Mucosa of rectum (tissue), 2 donors: ENCODE results near the gene AIFM1.
A peak's percentile ranks its signal among the peaks of the same experiment; 100 is the strongest.
"Not testable (repeated sequence)": the region's sequence is repeated elsewhere in the genome, so short reads cannot be mapped to it uniquely, and the experiment has no call there.

ENCODE experiments used
- H3K27ac ChIP-seq, 2 donors: one replicate each; pipeline ENCODE4 v1.7.0; 2013; ENCODE audit warnings: inconsistent platforms in 2 of 2, low read depth in 2 of 2, low read length in 2 of 2
- H3K27me3 ChIP-seq, 2 donors: one replicate each; pipeline ENCODE4 v1.7.0; 2013; ENCODE audit warnings: low read length in 2 of 2; ENCODE audit not compliant: control insufficient read depth in 2 of 2, insufficient read depth in 2 of 2
- H3K36me3 ChIP-seq, 2 donors: one replicate each; pipeline ENCODE4 v1.7.0; 2013; ENCODE audit warnings: low read length in 2 of 2; ENCODE audit not compliant: control insufficient read depth in 2 of 2, insufficient read depth in 2 of 2
- H3K4me1 ChIP-seq, 2 donors: one replicate each; pipeline ENCODE4 v1.7.0; 2013; ENCODE audit warnings: low read length in 2 of 2, mild to moderate bottlenecking in 1 of 2; ENCODE audit not compliant: control insufficient read depth in 2 of 2, insufficient read depth in 2 of 2
- H3K4me3 ChIP-seq, 2 donors: one replicate each; pipeline ENCODE4 v1.7.0; 2013; ENCODE audit warnings: low read length in 2 of 2
- H3K9ac ChIP-seq, 2 donors: one replicate each; pipeline ENCODE4 v1.7.0; 2013; ENCODE audit warnings: low read length in 2 of 2, low read depth in 1 of 2, mild to moderate bottlenecking in 1 of 2
- H3K9me3 ChIP-seq, 2 donors: one replicate each; pipeline ENCODE4 v1.7.0; 2013; ENCODE audit warnings: low read length in 2 of 2; ENCODE audit not compliant: control insufficient read depth in 2 of 2
- donor health status: healthy.
- donor health status: Normal muscosa, but diverticular disease.

Gene AIFM1

DNA sequence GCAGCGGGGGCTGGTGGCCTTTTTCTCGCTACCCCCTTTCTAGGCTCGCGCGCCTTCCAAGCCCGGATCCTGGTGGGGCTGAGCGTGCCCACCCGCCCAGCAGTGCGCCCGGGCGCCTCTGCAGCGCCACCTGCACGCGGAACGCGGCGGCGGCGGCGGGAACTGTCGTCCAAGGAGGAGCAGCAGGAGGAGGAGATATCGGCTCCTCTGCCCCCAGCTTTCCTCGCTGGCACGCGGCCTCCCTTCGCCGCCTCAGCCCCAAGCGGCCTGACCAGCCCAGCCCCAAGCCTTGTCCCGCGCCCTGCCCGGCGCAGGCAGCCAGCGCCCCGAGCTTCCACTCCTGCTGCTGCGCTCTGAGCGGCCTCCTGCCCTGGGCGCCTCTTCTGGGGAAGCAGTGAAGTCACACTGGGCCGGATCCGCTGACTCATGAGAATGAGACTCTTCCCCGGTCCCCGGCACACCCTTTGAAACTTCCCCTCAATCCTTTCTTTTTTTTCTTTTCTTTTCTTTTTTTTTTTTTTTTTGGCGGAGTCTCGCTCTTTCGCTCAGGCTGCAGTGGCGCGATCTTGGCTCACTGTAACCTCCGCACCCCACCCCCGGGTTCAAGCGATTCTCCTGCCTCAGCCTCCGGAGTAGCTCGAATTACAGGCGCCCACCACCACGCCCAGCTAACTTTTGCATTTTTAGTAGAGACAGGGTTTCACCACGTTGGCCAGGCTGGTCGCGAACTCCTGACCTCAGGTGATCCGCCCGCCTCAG lies 44.7 kb downstream of the AIFM1 start:
- Histone ChIP-seq H3K4me3 (peak overlapping the region; percentile 45 to 54), H3K27ac (peak overlapping the region; percentile 48), H3K36me3 (no peaks in the 10 kb centered on the region), H3K27me3 (no peaks in the 10 kb centered on the region), H3K9me3 (no peaks in the 10 kb centered on the region), H3K4me1 (peaks cover 0 to 2% of the 10 kb centered on the region in 2 donors), H3K9ac (peak overlapping the region in 1 of 2 donors; percentile 61)

DNA sequence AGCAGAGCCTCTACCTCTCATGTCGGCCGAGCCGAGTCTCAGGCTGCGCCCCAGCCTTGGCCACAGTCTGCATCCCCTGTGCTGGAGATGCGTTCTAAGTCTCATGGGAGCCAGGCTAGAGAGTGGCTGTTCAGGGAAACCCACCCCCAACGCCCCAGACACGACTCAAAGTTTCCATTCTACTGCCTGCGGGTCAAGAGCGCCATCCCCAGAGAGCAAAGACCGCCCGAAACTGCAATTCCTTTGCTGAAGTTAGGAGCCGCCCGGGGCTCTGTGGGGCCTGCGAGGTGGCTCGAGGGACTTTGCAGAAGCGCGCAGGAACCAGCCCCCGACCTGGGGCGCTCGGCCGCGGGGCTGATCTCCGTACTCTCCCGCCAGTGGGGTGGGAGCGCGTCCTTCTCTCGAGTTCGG lies 45.3 kb downstream of the AIFM1 start:
- Histone ChIP-seq H3K27ac (peak overlapping the region; percentile 48), H3K36me3 (no peaks in the 10 kb centered on the region), H3K9ac (peak overlapping the region in 1 of 2 donors; percentile 61), H3K27me3 (no peaks in the 10 kb centered on the region), H3K9me3 (no peaks in the 10 kb centered on the region), H3K4me1 (peaks cover 0 to 2% of the 10 kb centered on the region in 2 donors), H3K4me3 (peak overlapping the region; percentile 45 to 54)

DNA sequence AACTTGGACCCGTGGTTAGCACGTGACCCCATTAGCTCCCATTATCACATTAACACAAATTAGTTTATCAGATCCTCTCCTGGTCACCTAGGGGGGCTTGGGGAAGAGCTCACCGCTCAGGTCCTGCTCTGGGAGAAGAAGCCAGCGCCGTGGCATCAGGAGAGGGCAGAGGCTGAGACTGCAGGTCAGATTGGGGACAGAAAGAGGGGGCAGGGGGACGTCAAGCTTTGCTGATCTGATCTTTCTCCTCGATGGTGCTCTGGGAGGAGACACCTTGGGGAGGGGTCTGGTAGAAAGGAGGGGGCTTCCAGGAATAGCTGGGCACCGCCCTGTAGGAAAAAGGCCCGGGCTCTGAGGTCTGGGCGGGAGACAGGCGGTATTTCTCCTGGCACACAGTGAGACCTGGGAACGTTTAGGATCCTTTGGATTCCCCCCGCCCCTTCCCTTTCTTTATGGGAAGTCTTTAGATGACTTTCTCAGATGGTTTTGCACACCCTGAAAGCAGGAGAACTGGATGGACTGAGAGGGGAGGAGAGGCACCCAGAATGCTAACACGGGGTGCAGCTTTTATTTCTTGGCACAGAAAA lies 46.2 kb downstream of the AIFM1 start:
- no peak overlapping the region for H3K9ac ChIP-seq
- H3K27ac ChIP-seq = no peak overlapping the region
- H3K4me3 ChIP-seq = no peak overlapping the region
- no peaks in the 10 kb centered on the region for H3K27me3 ChIP-seq
- H3K36me3 ChIP-seq = no peaks in the 10 kb centered on the region
- H3K9me3 ChIP-seq = no peaks in the 10 kb centered on the region
- peaks cover 0 to 2% of the 10 kb centered on the region in 2 donors for H3K4me1 ChIP-seq

DNA sequence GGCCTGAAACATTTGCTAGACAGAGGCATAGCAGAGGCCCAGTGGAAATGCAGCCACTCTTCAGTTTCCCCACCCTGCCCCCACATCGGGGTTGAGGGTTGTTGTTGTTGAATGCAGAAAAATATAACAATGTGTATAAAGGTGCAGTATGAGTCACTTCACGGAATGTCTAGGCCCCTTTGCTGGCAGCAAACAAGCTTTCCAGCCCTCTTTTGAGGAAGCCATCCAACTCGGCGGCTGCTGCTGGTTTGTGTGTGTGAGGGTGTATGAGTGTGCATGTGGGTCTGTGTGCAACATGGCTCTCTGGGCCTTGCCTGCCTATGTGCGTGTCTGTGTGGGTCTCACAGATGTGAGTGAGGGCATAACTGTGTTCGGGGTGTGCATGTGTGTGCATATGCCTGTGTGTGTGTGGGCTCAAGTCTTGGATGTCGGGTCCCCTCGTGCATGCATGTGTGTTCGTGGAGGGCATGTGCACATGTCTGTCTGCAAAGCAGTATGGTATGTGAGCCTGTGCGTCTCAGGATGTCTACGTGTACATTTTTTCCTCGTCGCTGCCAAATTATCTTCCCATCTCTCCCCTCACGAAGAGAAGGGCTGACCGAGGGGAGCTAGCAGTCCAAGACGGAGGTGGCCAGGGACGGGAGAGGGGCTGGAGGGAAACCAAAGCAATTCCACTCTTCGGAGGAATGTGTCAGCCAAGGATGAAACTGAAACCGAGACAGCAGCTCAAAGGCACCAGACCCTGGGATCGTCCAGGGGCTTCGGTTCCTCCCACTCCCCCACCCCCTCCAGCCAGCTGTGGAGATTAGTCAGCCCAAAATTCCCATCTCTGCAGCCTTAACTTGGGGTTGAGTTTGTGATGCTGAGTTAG lies 47.0 kb downstream of the AIFM1 start:
- Histone ChIP-seq H3K36me3 (no peaks in the 10 kb centered on the region), H3K9me3 (no peaks in the 10 kb centered on the region), H3K4me1 (peaks cover 0 to 2% of the 10 kb centered on the region in 2 donors), H3K27ac (no peak overlapping the region), H3K4me3 (no peak overlapping the region), H3K9ac (no peak overlapping the region), H3K27me3 (no peaks in the 10 kb centered on the region)

DNA sequence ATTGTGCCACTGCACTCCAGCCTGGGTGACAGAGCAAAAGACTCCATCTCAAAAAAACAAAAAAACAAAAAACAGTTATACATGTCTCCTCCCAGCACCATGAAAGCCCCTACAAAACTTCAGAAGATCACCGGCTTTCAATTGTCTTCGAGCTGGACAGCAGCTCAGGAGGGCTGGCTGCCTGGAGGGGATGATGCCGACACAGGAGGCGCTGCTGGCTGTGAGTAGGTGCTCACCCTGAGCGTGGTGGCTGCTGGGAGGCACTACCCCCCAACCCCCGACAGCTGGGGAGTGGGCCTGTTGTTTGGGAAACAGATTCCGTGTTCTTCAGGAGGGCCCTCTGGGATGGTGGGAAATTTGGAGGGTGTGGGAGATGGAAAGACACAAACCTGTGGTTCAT lies 48.5 kb downstream of the AIFM1 start:
- Histone ChIP-seq H3K27ac (no peak overlapping the region), H3K4me1 (peaks cover 0 to 2% of the 10 kb centered on the region in 2 donors), H3K36me3 (no peaks in the 10 kb centered on the region), H3K9ac (no peak overlapping the region), H3K9me3 (no peaks in the 10 kb centered on the region), H3K27me3 (no peaks in the 10 kb centered on the region), H3K4me3 (no peak overlapping the region)

DNA sequence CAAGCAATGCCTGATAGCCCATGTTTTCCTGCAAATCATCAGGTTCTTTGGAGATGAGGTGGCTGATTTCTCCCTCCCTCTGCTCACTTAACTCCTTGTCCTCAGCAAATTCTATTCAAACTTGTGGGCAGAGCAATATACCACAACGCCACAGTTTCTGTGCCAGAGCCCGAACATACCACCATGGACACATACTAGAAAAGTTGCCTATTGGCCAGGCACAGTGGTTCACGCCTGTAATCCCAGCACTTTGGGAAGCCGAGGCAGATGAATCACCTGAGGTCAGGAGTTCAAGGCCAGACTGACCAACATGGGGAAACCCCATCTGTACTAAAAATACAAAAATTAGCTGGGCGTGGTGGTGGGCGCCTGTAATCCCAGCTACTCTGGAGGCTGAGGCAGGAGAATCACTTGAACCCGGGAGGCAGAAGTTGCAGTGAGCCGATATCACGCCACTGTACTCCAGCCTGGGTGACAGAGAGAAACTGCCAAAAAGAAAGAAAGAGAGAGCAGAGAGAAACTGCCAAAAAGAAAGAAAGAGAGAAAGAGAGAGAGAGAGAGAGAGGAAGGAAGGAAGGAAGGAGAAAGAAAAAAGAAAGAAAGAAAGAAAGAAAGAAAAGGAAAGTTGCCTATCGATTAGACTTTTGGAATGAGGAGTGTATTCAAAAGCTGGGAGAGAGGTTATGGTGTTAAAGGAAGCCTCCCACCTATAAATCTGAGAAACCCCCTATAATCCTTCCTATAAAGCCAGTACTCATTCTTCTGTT lies 50.3 kb downstream of the AIFM1 start:
- not testable (repeated sequence) for H3K9me3 ChIP-seq, H3K36me3 ChIP-seq, H3K4me1 ChIP-seq, H3K27me3 ChIP-seq, H3K27ac ChIP-seq, H3K4me3 ChIP-seq, H3K9ac ChIP-seq

DNA sequence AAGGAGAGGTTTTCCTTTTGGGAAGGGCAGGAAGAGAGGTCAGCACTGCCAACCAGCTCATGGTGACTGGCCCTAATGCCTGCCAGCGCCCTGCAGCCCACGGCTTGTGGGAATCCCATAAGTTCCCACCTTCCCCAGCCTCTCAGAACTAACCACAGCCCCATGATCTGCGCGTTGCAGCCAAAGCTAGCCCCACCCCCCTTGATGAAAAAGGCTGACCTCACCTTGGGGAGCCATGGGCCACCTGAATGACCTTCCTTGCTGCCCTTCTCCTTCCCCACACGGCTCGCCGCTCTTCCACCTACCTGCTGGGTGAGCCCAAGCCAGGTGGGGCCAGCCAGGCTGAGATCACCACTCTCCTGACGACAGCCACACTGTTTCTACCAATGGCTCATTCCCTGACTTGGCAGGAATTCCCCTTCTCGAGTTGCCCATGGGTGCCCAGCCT lies 51.5 kb downstream of the AIFM1 start:
- Histone ChIP-seq H3K27me3 (no peaks in the 10 kb centered on the region), H3K4me3 (no peak overlapping the region), H3K27ac (no peak overlapping the region), H3K9me3 (no peaks in the 10 kb centered on the region), H3K4me1 (peaks cover 0 to 3% of the 10 kb centered on the region in 2 donors), H3K9ac (no peak overlapping the region), H3K36me3 (no peaks in the 10 kb centered on the region)

DNA sequence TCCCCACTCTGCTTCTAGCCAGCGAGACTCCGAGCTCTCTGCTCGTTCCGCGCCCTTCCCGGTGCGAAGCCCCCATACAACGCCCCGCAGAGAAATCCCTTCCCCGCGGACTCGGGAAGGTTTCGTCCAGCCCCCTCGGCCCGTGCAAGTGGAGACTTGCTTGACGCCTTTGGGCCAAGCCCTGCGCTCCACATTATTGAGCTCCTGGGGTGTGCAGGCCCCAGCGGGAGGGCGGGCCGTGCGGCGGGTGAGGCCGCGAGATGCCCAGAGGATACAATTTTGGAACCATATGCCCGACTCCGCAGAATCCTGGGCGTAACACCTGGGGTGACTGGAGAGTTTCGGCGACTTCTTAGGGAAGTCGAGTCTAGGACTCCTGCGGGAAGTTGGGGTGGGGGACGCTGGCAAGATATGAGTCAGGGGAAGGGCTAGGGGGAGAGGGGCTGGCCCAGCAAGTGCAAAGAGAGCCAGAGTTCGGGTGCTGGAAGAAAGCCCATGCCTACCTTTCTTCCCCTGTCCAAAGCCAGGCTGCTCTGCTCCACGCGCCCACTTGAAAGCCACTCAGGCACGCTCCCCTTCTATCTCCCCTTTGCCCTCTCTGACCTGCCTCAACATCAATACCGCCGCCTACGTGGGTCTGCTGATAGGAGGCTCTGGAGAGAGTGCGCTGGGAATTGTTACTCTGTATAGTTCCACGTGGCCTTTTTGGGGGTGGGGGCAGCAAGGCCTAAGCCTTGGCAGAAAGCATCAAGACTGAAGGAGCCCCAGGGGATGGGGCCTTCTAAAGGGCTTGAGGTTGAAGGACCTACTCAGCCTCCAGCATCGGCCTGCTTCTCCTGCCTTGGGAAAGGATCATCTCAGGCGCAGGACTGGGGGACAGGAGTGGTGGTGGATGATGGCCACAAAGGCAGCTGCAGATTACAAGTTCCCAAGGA lies 54.2 kb downstream of the AIFM1 start:
- Histone ChIP-seq H3K36me3 (no peaks in the 10 kb centered on the region), H3K9me3 (no peaks in the 10 kb centered on the region), H3K27me3 (no peaks in the 10 kb centered on the region), H3K4me3 (peak overlapping the region; percentile 45 to 54), H3K9ac (peak overlapping the region in 1 of 2 donors; percentile 56), H3K27ac (peak overlapping the region; percentile 57 to 65), H3K4me1 (peaks cover 12 to 16% of the 10 kb centered on the region in 2 donors)
